ENCODE measurements around the gene TCP1. TPM values are rescaled to one million over a fixed set of nuclear protein-coding genes. Genes with fewer than 3 reads are reported as not detected.
"Not testable (repeated sequence)": the region's sequence is repeated elsewhere in the genome, so short reads cannot be mapped to it uniquely, and the experiment has no call there.

The TCP1 gene
- total RNA-seq, 1 experiment from 2014 or later, result 340 TPM

DNA sequence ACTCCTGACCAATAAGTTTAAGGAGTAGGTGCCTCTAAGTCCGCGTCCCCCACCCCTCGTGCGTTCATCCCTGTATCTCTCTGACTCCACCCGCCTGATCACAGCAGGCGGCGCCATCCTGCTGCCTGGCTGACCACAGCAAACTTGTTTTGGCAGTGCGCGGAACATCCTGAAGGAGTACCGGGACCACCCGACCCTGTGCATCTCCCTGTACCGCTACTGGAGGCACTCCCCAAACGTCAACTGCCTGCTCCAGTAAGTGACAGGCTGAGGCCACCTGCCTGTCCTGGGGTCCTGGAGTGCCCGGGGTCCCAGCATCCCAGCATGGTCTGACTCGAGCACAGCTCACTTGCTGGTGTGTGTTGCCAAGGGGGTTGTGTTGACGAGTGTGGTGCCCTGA, 29.7 kb upstream of the TCP1 start:
- H3K36me3 ChIP-seq (ENCODE audit: control insufficient read depth, insufficient read depth, low read length), result no peaks in the 10 kb centered on the region
- TF ChIP-seq TCF7L2 (IDR thresholded peaks at IDR 0.05; ENCODE audit: low read depth, low read length) (no peak), POLR2AphosphoS5 (IDR thresholded peaks at IDR 0.05; ENCODE audit: low read depth, low read length) (no peak), SIN3A (IDR thresholded peaks at IDR 0.05; ENCODE audit: borderline replicate concordance, insufficient read depth, low read depth, low read length) (no peak)
- TF ChIP-seq, protein P1, sequence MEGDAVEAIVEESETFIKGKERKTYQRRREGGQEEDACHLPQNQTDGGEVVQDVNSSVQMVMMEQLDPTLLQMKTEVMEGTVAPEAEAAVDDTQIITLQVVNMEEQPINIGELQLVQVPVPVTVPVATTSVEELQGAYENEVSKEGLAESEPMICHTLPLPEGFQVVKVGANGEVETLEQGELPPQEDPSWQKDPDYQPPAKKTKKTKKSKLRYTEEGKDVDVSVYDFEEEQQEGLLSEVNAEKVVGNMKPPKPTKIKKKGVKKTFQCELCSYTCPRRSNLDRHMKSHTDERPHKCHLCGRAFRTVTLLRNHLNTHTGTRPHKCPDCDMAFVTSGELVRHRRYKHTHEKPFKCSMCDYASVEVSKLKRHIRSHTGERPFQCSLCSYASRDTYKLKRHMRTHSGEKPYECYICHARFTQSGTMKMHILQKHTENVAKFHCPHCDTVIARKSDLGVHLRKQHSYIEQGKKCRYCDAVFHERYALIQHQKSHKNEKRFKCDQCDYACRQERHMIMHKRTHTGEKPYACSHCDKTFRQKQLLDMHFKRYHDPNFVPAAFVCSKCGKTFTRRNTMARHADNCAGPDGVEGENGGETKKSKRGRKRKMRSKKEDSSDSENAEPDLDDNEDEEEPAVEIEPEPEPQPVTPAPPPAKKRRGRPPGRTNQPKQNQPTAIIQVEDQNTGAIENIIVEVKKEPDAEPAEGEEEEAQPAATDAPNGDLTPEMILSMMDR (IDR thresholded peaks at IDR 0.05), result no peak
- TF ChIP-seq, protein P2, sequence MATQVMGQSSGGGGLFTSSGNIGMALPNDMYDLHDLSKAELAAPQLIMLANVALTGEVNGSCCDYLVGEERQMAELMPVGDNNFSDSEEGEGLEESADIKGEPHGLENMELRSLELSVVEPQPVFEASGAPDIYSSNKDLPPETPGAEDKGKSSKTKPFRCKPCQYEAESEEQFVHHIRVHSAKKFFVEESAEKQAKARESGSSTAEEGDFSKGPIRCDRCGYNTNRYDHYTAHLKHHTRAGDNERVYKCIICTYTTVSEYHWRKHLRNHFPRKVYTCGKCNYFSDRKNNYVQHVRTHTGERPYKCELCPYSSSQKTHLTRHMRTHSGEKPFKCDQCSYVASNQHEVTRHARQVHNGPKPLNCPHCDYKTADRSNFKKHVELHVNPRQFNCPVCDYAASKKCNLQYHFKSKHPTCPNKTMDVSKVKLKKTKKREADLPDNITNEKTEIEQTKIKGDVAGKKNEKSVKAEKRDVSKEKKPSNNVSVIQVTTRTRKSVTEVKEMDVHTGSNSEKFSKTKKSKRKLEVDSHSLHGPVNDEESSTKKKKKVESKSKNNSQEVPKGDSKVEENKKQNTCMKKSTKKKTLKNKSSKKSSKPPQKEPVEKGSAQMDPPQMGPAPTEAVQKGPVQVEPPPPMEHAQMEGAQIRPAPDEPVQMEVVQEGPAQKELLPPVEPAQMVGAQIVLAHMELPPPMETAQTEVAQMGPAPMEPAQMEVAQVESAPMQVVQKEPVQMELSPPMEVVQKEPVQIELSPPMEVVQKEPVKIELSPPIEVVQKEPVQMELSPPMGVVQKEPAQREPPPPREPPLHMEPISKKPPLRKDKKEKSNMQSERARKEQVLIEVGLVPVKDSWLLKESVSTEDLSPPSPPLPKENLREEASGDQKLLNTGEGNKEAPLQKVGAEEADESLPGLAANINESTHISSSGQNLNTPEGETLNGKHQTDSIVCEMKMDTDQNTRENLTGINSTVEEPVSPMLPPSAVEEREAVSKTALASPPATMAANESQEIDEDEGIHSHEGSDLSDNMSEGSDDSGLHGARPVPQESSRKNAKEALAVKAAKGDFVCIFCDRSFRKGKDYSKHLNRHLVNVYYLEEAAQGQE (IDR thresholded peaks at IDR 0.05; ENCODE audit: insufficient read depth in 1 of 2, low read depth in 2 of 2, low read length in 1 of 2), result no peak
- H3K4me1 ChIP-seq (ENCODE audit: control insufficient read depth, insufficient read depth, low read length), result no peaks in the 10 kb centered on the region
- BruUV-seq (replicated peaks), result no TSS peak
- POLR2A ChIA-PET, result no interaction called here
- CTCF ChIA-PET, result no interaction called here
- no peaks in the 10 kb centered on the region for H3K9me3 ChIP-seq (ENCODE audit: control insufficient read depth, insufficient read depth, low read depth, low read length)
- in situ Hi-C loops (cut with HindIII; ENCODE audit: low pct_unique_long_range_greater_than_20kb, low sequenced_read_pairs), result no loop called here
- no peak for DNase-seq (ENCODE audit: low read depth, low spot score)
- no peak overlapping the region for H3K27ac ChIP-seq (ENCODE audit: low read length)
- no peak for ATAC-seq
- H3K4me3 ChIP-seq (ENCODE audit: low read depth in 2 of 2, low read length in 2 of 2), result no peak overlapping the region
- intact Hi-C loops (cut with micrococcal nuclease; ENCODE audit: unreplicated experiment), result no loop called here
- H3K27me3 ChIP-seq (ENCODE audit: control insufficient read depth, insufficient read depth, low read length), result no peaks in the 10 kb centered on the region

DNA sequence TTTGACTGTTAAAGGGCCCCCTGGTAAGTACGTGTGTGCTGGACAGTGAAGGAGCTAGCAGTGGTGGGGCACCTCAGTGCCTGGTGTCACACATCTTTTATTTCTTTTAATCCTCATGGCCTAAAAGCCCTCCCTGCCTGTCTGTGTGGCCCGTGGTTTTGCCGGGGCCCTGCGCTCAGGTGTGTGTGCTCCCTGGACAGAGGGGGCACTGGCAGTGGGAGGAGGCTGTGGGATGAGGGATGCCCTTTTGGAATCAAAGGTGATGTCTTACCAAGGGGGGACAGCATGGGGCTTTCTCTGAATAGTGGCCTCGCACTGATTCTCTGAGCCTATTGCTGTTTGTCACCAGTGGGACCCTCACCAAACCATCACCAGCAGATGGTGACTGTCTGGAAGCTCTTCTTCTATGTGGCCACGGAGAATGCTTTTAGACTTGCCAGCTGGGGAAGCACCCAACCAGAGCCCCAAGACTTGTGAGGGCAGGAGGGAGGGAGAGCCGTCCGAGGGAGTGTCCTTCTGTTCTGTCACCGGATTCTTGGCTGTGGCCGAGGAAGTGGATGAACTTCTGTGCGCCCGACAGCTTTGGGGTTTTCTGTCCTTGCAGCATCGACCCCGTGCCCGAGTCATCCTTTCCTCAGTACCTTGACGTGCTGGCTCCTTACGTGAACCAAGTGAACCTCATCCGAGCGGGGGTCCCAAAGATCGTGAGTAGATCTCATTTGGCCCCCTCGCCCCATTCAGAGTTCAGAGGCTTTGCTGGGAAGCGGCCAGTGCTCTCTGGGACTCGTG, 28.7 kb upstream of the TCP1 start:
- POLR2A ChIA-PET, result no interaction called here
- H3K9me3 ChIP-seq (ENCODE audit: control insufficient read depth, insufficient read depth, low read depth, low read length), result no peaks in the 10 kb centered on the region
- no TSS peak for BruUV-seq (replicated peaks)
- H3K27ac ChIP-seq (ENCODE audit: low read length), result no peak overlapping the region
- no peak for ATAC-seq
- in situ Hi-C loops (cut with HindIII; ENCODE audit: low pct_unique_long_range_greater_than_20kb, low sequenced_read_pairs) (no loop called here), intact Hi-C loops (cut with micrococcal nuclease; ENCODE audit: unreplicated experiment) (no loop called here)
- no peaks in the 10 kb centered on the region for H3K27me3 ChIP-seq (ENCODE audit: control insufficient read depth, insufficient read depth, low read length)
- CTCF ChIA-PET, result no interaction called here
- no peak overlapping the region for H3K4me3 ChIP-seq (ENCODE audit: low read depth in 2 of 2, low read length in 2 of 2)
- DNase-seq (ENCODE audit: low read depth, low spot score), result no peak
- TF ChIP-seq TCF7L2 (IDR thresholded peaks at IDR 0.05; ENCODE audit: low read depth, low read length), result no peak
- TF ChIP-seq, protein P2 (IDR thresholded peaks at IDR 0.05; ENCODE audit: insufficient read depth in 1 of 2, low read depth in 2 of 2, low read length in 1 of 2), result no peak
- TF ChIP-seq, protein P1 (IDR thresholded peaks at IDR 0.05), result no peak
- no peaks in the 10 kb centered on the region for H3K4me1 ChIP-seq (ENCODE audit: control insufficient read depth, insufficient read depth, low read length)
- H3K36me3 ChIP-seq (ENCODE audit: control insufficient read depth, insufficient read depth, low read length), result no peaks in the 10 kb centered on the region

DNA sequence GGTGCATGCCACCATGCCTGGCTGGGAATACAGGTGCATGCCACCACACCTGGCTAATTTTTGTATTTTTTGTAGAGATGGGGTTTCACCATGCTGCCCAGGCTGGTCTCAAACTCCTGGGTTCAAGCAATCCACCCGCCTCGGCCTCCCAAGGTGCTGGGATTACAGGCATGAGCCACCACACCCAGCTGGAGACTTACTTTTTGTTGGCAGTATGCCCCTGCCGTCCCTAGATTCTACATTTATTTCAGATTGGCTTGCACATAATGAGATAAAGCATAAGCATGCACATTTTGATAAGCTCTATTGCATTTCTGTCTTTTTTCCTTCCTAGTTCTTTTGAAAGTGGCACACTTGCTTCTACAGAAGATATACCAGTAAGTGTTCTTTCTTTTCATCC, 27.4 kb upstream of the TCP1 start:
- H3K4me3 ChIP-seq (ENCODE audit: low read depth in 2 of 2, low read length in 2 of 2); intact Hi-C loops (cut with micrococcal nuclease; ENCODE audit: unreplicated experiment); DNase-seq (ENCODE audit: low read depth, low spot score); H3K27ac ChIP-seq (ENCODE audit: low read length); BruUV-seq (replicated peaks); H3K36me3 ChIP-seq (ENCODE audit: control insufficient read depth, insufficient read depth, low read length); ATAC-seq; H3K27me3 ChIP-seq (ENCODE audit: control insufficient read depth, insufficient read depth, low read length); in situ Hi-C loops (cut with HindIII; ENCODE audit: low pct_unique_long_range_greater_than_20kb, low sequenced_read_pairs); H3K4me1 ChIP-seq (ENCODE audit: control insufficient read depth, insufficient read depth, low read length); H3K9me3 ChIP-seq (ENCODE audit: control insufficient read depth, insufficient read depth, low read depth, low read length); POLR2A ChIA-PET; CTCF ChIA-PET: not testable (repeated sequence)
